Right lobe of liver (tissue), 6 donors: ENCODE data around the gene WNT5B. TPM values are rescaled to one million over a fixed set of nuclear protein-coding genes. Genes with fewer than 3 reads are reported as not detected.

Experiments used
- ATAC-seq, 4 donors: fragments of 200-7000 bp; cut with Tn5 transposase; one replicate each; pipeline ENCODE4 v1.9.1; 2020; ENCODE audit warnings: mild to moderate bottlenecking in 4 of 4, moderate library complexity in 4 of 4
- DNase-seq, 3 donors: peaks; one replicate each; pipeline ENCODE4 v3.0.0-alpha.2; 2020
- H3K27ac ChIP-seq, 3 donors: fragments of 200-600 bp; one replicate each; pipeline ENCODE4 v1.8.0; 2022
- H3K27me3 ChIP-seq, 2 donors: fragments of 200-600 bp; one replicate each; pipeline ENCODE4 v1.8.0; 2022
- H3K36me3 ChIP-seq, 4 donors: fragments of 200-600 bp; sonication (generic) in 1 of 4; one replicate each; pipeline versions ENCODE4 v1.5.1 to v1.8.0; 2017 to 2022; ENCODE audit warnings: control low read depth in 1 of 4
- H3K4me1 ChIP-seq, 4 donors: fragments of 200-600 bp; sonication (generic) in 1 of 4; one replicate each; pipeline versions ENCODE4 v1.5.1 to v1.8.0; 2017 to 2022; ENCODE audit warnings: control low read depth in 1 of 4
- H3K4me3 ChIP-seq, 3 donors: fragments of 200-600 bp; one replicate each; pipeline ENCODE4 v1.8.0; 2022
- H3K9me3 ChIP-seq, 4 donors: fragments of 200-600 bp; sonication (generic) in 1 of 4; one replicate each; pipeline versions ENCODE4 v1.5.1 to v1.8.0; 2017 to 2022; ENCODE audit warnings: control low read depth in 1 of 4
- POLR2A ChIP-seq: fragments of 450-650 bp; IDR thresholded peaks from one replicate; pipeline ENCODE4 v1.6.1; 2017; ENCODE audit warnings: antibody characterized with exemption, mild to moderate bottlenecking
- WGBS: methylation state at CpG from one replicate; pipeline ENCODE4 v1.1.6; 2018; ENCODE audit warnings: low coverage, low lambda C conversion rate; ENCODE audit not compliant: insufficient coverage; ENCODE audit errors: missing lambda C conversion rate; 5-methylcytosine and 5-hydroxymethylcytosine counted together
- intact Hi-C, 2 donors: fragments of 100-400 bp; cut with DNase I; formaldehyde crosslinking; loops; one replicate each; pipeline versions ENCODE4 v1.11.2 to v1.14.1; 2022
- long read RNA-seq: library from polyadenylated mRNA; unstranded; transcript quantifications from one replicate; pipeline ENCODE4 v2.0.0, GENCODE V29; 2019
- total RNA-seq, 6 experiments: library from RNA; depleted of rRNA in 2 of 6; stranded (reverse); fragments of >200 nt in 2 of 6; fragmentation: NEBNext Ultra II Directional in 3 of 6; extraction: Animal tissue kit (Norgen Biotek cat#: 25700) in 3 of 6; gene quantifications; one replicate each; pipeline versions ENCODE4 v1.1.0 to v1.2.4, GENCODE V29; 2016 to 2023
- TF ChIP-seq, protein P1 (sequence below), 4 donors: fragments of 200-600 bp in 3 of 4; fragments of 450-650 bp in 1 of 4; IDR thresholded peaks; one replicate each; pipeline versions ENCODE4 v1.5.1 to v1.8.0; 2016 to 2022; ENCODE audit warnings: antibody characterized with exemption in 4 of 4, mild to moderate bottlenecking in 2 of 4
- donor health status: DM: no; HTN: yes; CAD: no.
- donor health status: DM: no; HTN: no; CAD: no.
- donor health status: DM: no; HTN: no; CAD: no.
- donor health status: DM: no; HTN: yes; CAD: no.
- donor health status: DM: no; HTN: yes; CAD: no.

Gene WNT5B
- 1 to 10 TPM in 4 of 6 experiments, under 1 TPM in 2; 0.43 to 8.1 (median 1.5) TPM for total RNA-seq
- long read RNA-seq, partial matches to known transcripts = 1 of 3 reads
- long read RNA-seq, other reads (novel, unspliced or antisense) = 2 of 3 reads

DNA sequence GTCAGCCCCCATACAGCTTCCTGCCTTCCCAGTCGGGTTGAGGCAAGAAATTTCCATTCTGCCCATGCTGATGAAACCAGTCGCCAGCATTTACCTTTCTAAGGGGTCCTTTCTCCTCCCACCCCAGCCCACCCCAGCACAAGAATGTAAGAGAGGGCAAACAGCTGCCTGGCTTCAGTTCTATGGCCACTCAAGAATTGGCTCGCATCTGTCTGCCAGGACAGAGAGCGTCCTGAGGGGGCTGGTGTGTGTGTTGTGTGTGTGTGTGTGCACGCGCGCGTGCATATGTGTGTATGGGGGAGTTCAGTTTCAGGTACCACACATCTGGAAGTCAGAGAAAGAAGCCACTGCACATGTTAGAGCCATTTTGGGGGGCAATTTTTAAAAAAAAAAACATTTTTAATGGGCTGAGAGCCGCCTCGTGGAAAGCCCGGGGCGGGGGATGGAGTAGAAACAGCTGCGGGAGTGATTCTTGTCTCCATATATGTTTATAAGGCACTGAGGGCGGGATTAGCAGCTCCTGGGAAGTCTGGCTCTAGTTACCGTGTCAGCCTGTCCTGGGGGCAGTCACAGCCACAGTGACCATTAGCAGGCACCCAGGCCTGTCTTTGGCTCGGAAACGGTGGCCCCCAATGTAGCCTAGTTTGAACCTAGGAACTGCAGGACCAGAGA, at the start of gene WNT5B:
WNT5B (plus strand) TSS at position 566 of the 672 bp plus-strand sequence. CDS start 2,124 bp downstream, outside the sequence.
- 68% methylated on average over 11 of the region's 17 CpGs for WGBS
- Histone ChIP-seq H3K9me3 (no peaks in the 10 kb centered on the region), H3K27me3 (no peaks in the 10 kb centered on the region), H3K4me1 (peaks cover 0 to 41% (median 8%) of the 10 kb centered on the region in 4 donors), H3K27ac (peak within 1 kb of the TSS in 1 of 3 donors; percentile 49), H3K4me3 (peak within 1 kb of the TSS; percentile 46 to 63 (median 46)), H3K36me3 (no peaks in the 10 kb centered on the region)
- no peak for ATAC-seq
- intact Hi-C loops = no loop called here
- TF ChIP-seq, protein P1, sequence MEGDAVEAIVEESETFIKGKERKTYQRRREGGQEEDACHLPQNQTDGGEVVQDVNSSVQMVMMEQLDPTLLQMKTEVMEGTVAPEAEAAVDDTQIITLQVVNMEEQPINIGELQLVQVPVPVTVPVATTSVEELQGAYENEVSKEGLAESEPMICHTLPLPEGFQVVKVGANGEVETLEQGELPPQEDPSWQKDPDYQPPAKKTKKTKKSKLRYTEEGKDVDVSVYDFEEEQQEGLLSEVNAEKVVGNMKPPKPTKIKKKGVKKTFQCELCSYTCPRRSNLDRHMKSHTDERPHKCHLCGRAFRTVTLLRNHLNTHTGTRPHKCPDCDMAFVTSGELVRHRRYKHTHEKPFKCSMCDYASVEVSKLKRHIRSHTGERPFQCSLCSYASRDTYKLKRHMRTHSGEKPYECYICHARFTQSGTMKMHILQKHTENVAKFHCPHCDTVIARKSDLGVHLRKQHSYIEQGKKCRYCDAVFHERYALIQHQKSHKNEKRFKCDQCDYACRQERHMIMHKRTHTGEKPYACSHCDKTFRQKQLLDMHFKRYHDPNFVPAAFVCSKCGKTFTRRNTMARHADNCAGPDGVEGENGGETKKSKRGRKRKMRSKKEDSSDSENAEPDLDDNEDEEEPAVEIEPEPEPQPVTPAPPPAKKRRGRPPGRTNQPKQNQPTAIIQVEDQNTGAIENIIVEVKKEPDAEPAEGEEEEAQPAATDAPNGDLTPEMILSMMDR (IDR thresholded peaks at IDR 0.05) = no peak
- TF ChIP-seq POLR2A = no peak
- DNase-seq = no peak

DNA sequence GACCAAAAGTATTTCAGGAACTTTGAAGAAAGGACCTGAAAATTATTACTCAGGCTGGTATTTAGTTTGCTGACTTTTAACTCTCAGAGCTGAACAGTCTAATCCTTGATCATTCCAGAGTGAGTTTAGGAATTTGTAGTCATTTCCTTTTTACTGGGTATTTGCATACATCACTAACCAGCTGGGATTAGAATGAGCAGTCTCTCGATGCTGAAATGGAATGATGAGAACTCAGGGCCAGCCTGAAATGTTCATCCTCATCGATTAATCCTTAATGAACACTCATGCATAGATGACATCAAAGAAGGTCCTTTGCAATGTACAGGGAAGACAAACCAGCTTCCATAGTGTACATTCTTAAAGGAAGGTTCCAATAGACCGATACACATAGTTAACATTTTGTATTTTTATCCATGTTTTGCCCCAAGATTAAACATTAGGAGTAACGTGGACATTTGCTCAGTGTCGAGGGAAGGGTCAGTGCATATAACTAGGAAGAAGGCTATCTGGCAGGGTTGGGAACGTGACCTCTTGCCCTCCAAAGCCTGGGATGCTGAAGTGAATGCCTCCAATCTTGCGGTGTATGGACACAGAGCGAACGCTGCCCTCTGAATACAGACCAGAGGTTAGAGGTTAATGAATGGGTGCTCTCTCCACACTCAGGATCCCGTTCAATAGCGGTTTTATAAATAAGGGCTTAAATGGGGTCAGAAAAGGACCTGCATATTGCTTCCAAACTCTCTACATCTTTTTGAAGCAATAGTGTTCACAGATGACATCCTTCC, 49.2 kb upstream of the WNT5B start:
- TF ChIP-seq, protein P1 (IDR thresholded peaks at IDR 0.05) = no peak
- no peak for TF ChIP-seq POLR2A
- H3K9me3 ChIP-seq = no peaks in the 10 kb centered on the region
- 73% methylated on average over 11 of the region's 11 CpGs for WGBS
- ATAC-seq (no peak), DNase-seq (no peak)
- H3K36me3 ChIP-seq = no peaks in the 10 kb centered on the region
- peaks cover 0 to 16% (median 3%) of the 10 kb centered on the region in 4 donors for H3K4me1 ChIP-seq
- H3K4me3 ChIP-seq = no peak overlapping the region
- no peak overlapping the region for H3K27ac ChIP-seq
- intact Hi-C loops = loop anchor here in 1 of 2 donors (10.0 kb wide), 1 partner anchor 465 kb away; no protein-coding TSS in a partner anchor
- no peaks in the 10 kb centered on the region for H3K27me3 ChIP-seq

DNA sequence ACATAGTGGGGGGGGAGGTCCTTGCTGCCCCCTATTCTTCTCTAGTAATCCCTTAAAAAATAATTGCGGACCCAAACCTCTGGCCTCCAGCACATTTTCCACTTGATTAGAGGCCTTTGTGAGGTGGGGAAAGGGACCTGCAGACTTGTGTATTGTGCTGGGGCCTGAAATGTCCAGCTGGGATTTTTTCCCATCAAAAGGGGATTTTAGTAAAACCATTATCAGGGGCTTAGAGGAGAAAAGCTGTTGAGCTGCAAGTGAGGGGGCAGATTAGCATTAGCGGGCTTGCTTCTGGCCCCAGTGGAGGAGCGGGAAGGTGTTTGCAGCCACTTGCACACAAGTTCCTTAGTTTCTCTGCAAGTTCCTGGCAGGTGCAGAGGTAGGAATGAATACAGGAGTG, 48.5 kb upstream of the WNT5B start:
- no peak for TF ChIP-seq POLR2A
- TF ChIP-seq, protein P1 (IDR thresholded peaks at IDR 0.05) = no peak
- H3K4me3 ChIP-seq = no peak overlapping the region
- intact Hi-C loops = loop anchor here in 1 of 2 donors (10.0 kb wide), 1 partner anchor 466 kb away; no protein-coding TSS in a partner anchor
- peaks cover 0 to 11% (median 3%) of the 10 kb centered on the region in 4 donors for H3K4me1 ChIP-seq
- WGBS = 96% methylated on average over 3 of the region's 3 CpGs
- no peaks in the 10 kb centered on the region for H3K36me3 ChIP-seq
- no peaks in the 10 kb centered on the region for H3K9me3 ChIP-seq
- no peak overlapping the region for H3K27ac ChIP-seq
- ATAC-seq (no peak), DNase-seq (no peak)
- H3K27me3 ChIP-seq = no peaks in the 10 kb centered on the region

DNA sequence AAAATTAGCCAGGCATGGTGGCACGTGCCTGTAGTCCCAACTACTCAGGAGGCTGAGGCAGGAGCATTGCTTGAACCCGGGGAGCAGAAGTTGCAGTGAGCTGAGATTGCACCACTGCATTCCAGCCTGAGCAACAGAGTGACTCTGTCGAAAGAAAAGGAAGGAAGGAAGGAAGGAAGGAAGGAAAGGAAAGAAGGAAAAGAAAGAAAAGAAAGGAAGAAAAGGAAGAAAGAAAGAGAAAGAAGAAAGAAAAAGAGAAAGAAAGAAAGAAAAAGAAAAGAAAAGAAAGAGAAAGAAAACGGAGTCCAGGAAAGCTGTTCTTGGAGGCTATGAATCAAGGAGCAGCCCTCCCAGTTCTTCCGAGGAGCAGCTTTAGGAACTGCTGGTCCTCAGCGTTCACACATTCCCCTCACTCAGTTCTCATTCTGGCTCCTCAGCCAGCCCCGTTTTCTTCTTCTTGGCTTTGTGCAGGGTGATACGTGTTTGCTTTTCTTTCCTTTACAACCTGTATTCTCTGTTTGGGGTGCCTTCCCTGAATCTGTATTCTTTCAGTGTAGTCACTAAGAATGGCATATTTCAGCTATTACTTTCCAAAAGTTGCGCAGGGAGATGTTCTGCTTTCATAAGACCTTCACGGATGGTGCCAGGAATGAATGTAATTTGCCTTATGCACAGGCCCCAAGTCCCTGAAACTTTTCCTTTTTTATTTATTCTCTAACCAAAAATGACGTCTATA, 46.9 kb upstream of the WNT5B start:
- ATAC-seq (no peak), DNase-seq (no peak)
- TF ChIP-seq, protein P1 (IDR thresholded peaks at IDR 0.05) = no peak
- no peak for TF ChIP-seq POLR2A
- peaks cover 0 to 6% (median 3%) of the 10 kb centered on the region in 4 donors for H3K4me1 ChIP-seq
- no peaks in the 10 kb centered on the region for H3K27me3 ChIP-seq
- H3K27ac ChIP-seq = no peak overlapping the region
- peaks cover 0 to 2% (median 0%) of the 10 kb centered on the region in 4 donors for H3K36me3 ChIP-seq
- no peaks in the 10 kb centered on the region for H3K9me3 ChIP-seq
- no peak overlapping the region for H3K4me3 ChIP-seq
- intact Hi-C loops = loop anchor here in 1 of 2 donors (10.0 kb wide), 1 partner anchor 467 kb away; no protein-coding TSS in a partner anchor
- WGBS = 73% methylated on average over 11 of the region's 11 CpGs
